CD4-positive, alpha-beta T cell (primary cell): Measurements from ENCODE around the gene USP27X. TPM values are rescaled to one million over a fixed set of nuclear protein-coding genes. Genes with fewer than 3 reads are reported as not detected.

Experiments
- ATAC-seq: fragments of 200-7000 bp; cut with Tn5 transposase; one replicate; pipeline ENCODE4 v1.10.0; 2022; ENCODE audit warnings: mild to moderate bottlenecking; ENCODE audit not compliant: poor library complexity
- CTCF ChIA-PET: fragments of 350-600 bp; sonication (Branson Sonifier 250); formaldehyde crosslinking; loops from one replicate; lab custom pipeline; 2021; ENCODE audit warnings: antibody characterized with exemption, inconsistent platforms; lab: Charles Lee
- POLR2A ChIA-PET: fragments of 350-600 bp; sonication (Branson Sonifier 250); formaldehyde crosslinking; loops from one replicate; lab custom pipeline; 2021; ENCODE audit warnings: antibody characterized with exemption, inconsistent platforms; lab: Charles Lee
- DNase-seq, 14 experiments: peaks; one replicate each; pipeline ENCODE4 v3.0.0-alpha.2; 2013 to 2020; ENCODE audit warnings: mixed read lengths in 2 of 14
- H3K27ac ChIP-seq, 2 donors: one replicate each; pipeline versions ENCODE4 v1.5.1 to v1.7.0; 2013; ENCODE audit warnings: low read length in 2 of 2, low read depth in 1 of 2, mild to moderate bottlenecking in 1 of 2
- H3K27me3 ChIP-seq, 2 experiments: 1 replicate in 1 of 2; 2 replicates in 1 of 2; pipeline versions ENCODE4 v1.6.1 to v1.7.0; 2013; ENCODE audit warnings: low read length in 2 of 2, control low read depth in 1 of 2, mild to moderate bottlenecking in 1 of 2, moderate library complexity in 1 of 2; ENCODE audit not compliant: insufficient read depth in 2 of 2, control insufficient read depth in 1 of 2
- H3K36me3 ChIP-seq: one replicate; pipeline ENCODE4 v1.6.1; 2013; ENCODE audit warnings: low read length, control low read depth; ENCODE audit not compliant: insufficient read depth
- H3K4me1 ChIP-seq: one replicate; pipeline ENCODE4 v1.6.1; 2013; ENCODE audit warnings: low read length, control low read depth; ENCODE audit not compliant: insufficient read depth
- H3K4me3 ChIP-seq: one replicate; pipeline ENCODE4 v1.5.1; 2013; ENCODE audit warnings: mild to moderate bottlenecking, low read length, moderate library complexity
- H3K9me3 ChIP-seq, 2 experiments: 1 replicate in 1 of 2; 2 replicates in 1 of 2; pipeline versions ENCODE4 v1.6.1 to v1.7.0; 2013; ENCODE audit warnings: low read length in 2 of 2, mild to moderate bottlenecking in 2 of 2, control low read depth in 1 of 2, moderate library complexity in 1 of 2; ENCODE audit not compliant: control insufficient read depth in 1 of 2, insufficient read depth in 1 of 2
- H3K27ac Mint-ChIP-seq: one replicate; pipeline ENCODE4 v1.8.0; 2020; ENCODE audit warnings: mixed read lengths
- H3K27me3 Mint-ChIP-seq: one replicate; pipeline ENCODE4 v1.8.0; 2021; ENCODE audit warnings: mixed read lengths
- H3K36me3 Mint-ChIP-seq: one replicate; pipeline ENCODE4 v1.8.0; 2021; ENCODE audit warnings: low read depth, mixed read lengths
- H3K4me1 Mint-ChIP-seq: one replicate; pipeline ENCODE4 v1.8.0; 2021; ENCODE audit warnings: low read depth, mixed read lengths
- H3K4me3 Mint-ChIP-seq: one replicate; pipeline ENCODE4 v1.8.0; 2020; ENCODE audit warnings: mild to moderate bottlenecking, mixed read lengths
- H3K9me3 Mint-ChIP-seq: one replicate; pipeline ENCODE4 v1.8.0; 2020; ENCODE audit warnings: mixed read lengths
- intact Hi-C, 2 experiments: fragments of 100-400 bp; cut with DNase I in 1 of 2; cut with micrococcal nuclease in 1 of 2; formaldehyde crosslinking; loops; one replicate each; pipeline versions ENCODE4 v1.15.1 to v1.9.0; 2023 to 2025; cut with DNase I, micrococcal nuclease
- total RNA-seq, 174 experiments: library from RNA in 2 of 174; stranded (reverse) in 2 of 174; gene quantifications; one replicate each; pipeline ENCODE4 v1.2.3 and lab custom pipeline; 2021 to 2026
- TF ChIP-seq, protein P1 (sequence below): fragments of 200-600 bp; IDR thresholded peaks from one replicate; pipeline ENCODE4 v1.8.0; 2022; ENCODE audit warnings: antibody characterized with exemption, mild to moderate bottlenecking

The USP27X gene
- total RNA-seq, 2 experiments from 2014 or later, result 2.7 to 3.2 TPM

DNA sequence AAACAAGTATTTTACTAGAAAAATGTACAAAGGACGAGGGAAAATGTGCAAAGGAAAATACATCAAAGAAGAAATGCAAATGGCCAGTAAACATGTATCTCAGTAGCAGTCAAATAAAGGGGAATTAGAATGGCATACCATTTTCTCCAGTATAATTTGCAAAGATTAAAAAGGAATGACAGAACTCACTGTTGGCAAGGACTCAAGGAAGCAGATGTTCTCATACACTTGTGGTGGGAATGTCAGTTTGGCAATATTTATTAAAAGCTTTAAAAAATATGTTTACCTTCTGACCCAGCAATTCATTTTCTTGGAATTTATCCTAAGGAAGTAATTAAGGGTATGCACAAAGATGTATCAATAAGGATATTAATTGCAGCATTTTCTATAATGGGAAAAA, 50.8 kb downstream of the USP27X start:
- Histone ChIP-seq H3K4me1 (no peaks in the 10 kb centered on the region), H3K27me3 (no peaks in the 10 kb centered on the region), H3K36me3 (no peaks in the 10 kb centered on the region), H3K27ac (no peak overlapping the region), H3K4me3 (no peak overlapping the region), H3K9me3 (no peaks in the 10 kb centered on the region)
- H3K9me3 Mint-ChIP-seq, result no peaks in the 10 kb centered on the region
- intact Hi-C loops, result no loop called here
- H3K4me1 Mint-ChIP-seq, result no peaks in the 10 kb centered on the region
- ChIA-PET POLR2A (no interaction called here), CTCF (no interaction called here)
- H3K27ac Mint-ChIP-seq, result no peak overlapping the region
- H3K4me3 Mint-ChIP-seq, result no peak overlapping the region
- DNase-seq (no peak), ATAC-seq (no peak)
- TF ChIP-seq, protein P1, sequence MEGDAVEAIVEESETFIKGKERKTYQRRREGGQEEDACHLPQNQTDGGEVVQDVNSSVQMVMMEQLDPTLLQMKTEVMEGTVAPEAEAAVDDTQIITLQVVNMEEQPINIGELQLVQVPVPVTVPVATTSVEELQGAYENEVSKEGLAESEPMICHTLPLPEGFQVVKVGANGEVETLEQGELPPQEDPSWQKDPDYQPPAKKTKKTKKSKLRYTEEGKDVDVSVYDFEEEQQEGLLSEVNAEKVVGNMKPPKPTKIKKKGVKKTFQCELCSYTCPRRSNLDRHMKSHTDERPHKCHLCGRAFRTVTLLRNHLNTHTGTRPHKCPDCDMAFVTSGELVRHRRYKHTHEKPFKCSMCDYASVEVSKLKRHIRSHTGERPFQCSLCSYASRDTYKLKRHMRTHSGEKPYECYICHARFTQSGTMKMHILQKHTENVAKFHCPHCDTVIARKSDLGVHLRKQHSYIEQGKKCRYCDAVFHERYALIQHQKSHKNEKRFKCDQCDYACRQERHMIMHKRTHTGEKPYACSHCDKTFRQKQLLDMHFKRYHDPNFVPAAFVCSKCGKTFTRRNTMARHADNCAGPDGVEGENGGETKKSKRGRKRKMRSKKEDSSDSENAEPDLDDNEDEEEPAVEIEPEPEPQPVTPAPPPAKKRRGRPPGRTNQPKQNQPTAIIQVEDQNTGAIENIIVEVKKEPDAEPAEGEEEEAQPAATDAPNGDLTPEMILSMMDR, result no peak
- H3K27me3 Mint-ChIP-seq, result no peaks in the 10 kb centered on the region
- H3K36me3 Mint-ChIP-seq, result peaks cover 6% of the 10 kb centered on the region

Other genes starting within 250 kb of the USP27X start
- gene PAGE1, start 183.5 kb upstream of the USP27X start, total RNA-seq, result not detected
- not detected for gene PAGE4, start 50.2 kb upstream of the USP27X start, total RNA-seq
- gene CLCN5, start 43.1 kb downstream of the USP27X start, total RNA-seq, result 1 to 10 TPM in 1 of 2 experiments, under 1 TPM in 1; 0.61 to 1.6 TPM